SW 1271 (cell line): ENCODE measurements around the gene NSMF.
"Not testable (repeated sequence)": the region's sequence is repeated elsewhere in the genome, so short reads cannot be mapped to it uniquely, and the experiment has no call there.

Experiments used
- DNase-seq, 2 experiments: peaks; one replicate each; lab custom pipeline; 2025; lab: John Stamatoyannopoulos, UW

NSMF gene

DNA sequence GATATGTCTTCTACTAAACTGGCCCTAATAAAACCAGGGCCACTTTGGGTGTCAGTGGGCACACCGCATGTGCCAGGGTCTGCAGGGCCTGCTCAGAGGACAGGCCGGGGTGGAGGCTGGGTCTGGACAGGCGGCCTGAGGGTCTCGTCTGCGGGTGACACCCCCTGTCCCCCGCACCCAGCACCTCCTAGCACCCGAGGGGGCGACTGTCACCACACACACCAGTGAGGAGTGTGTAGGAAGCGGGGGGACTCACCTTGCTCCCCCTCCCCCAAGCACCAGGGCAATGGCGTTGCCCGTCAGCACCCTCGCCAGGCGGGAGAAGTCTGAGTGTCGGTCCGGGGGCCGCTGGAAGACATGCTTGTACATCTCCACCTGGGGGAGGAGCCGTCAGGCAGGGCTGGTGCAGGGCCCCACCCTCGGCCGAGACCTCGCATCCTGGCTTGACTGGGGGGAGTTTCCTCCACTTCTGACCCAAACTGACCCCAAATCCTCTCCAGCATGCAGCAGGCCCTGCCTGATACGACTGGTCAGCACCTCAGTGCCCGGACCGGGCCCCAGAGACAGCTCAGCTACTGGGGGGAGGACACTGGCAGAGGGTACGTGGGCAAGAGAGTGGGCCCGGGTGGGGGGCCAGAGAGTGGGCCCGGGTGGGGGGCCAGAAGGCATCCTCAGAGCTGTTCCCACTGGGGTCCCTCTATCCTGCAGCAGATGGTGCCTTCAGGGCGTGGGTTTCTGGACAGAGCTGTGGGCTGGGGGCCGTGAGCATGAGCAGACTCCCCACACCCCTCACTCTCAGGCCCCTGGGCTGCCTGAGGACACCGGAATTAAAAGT lies 18.9 kb upstream of the NSMF start:
- DNase-seq: no peak

DNA sequence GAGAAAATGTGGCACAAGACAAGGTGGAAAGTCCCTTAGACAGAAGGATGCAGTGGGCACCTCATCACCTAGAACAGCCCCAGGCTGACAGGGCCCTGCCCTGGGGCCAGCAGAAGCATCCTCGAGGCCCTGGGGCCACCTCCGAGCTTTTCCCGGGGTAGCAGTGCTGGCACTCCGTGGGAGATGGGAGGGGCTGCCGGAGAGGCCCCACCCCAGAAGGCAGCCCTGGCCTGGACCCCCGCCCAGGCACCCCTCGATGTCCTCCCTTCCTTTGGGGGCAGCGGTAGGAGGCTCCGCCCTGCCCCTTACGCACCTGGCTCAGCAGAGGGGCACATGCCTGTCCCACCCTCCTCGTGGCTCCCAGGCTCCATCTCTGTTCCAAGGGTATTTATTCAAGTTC lies 17.7 kb upstream of the NSMF start:
- DNase-seq: no peak

DNA sequence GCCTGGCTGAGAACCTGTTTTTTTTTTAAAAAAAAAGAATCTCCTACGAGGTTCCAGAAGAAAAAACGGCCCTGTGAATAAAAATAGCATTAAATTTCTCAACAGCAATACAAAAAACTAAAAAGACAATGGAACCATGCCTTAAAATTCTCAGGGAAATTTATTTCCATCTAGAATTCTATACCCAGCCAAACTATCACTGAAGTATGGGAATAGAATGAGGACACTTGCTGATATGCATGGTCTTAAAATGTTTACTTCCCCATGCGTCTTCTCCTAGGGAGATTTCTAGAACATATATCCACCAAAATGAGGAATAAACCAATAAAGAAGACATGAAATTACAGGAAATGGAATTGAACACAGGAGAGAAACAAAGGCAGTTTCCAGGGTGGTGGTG lies 16.5 kb upstream of the NSMF start:
- DNase-seq: no peak

DNA sequence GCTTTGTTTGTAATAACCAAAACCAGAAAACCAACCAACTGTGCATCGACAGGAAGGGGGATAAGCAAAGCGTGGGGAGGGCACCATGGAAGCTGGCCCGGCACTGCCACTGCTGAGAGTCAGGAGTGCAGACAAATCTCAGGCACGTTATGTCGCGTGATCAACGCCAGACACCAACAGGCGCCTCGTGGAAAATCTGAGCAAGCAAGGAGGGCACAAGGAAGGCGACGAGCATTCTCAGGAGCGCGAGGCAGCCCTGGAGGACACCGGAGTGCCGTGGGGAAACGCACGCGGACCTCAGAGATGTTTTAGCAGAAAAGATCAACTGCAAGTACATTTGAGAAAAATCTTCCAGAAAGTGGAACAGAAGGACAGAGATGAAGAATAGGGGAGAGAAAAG lies 15.1 kb upstream of the NSMF start:
- no peak for DNase-seq

DNA sequence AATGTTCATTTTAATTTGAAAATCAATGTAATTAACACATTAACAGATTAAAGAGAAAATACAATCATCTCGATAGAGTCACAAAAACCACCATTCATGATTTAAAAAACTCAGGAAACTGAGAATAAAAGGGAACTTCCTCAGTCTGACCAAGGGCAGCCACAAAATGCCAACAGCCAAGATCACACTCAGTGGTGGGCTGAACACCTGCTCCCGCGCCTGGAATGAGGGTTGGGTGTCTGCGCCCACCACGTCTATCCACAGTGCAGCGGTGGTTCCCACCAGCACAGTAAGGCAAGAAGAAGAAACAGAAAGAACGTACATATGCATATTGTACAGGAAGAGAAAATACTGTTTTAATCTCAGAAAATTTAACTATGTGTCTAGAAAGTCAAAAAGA lies 11.7 kb upstream of the NSMF start:
- DNase-seq: no peak

DNA sequence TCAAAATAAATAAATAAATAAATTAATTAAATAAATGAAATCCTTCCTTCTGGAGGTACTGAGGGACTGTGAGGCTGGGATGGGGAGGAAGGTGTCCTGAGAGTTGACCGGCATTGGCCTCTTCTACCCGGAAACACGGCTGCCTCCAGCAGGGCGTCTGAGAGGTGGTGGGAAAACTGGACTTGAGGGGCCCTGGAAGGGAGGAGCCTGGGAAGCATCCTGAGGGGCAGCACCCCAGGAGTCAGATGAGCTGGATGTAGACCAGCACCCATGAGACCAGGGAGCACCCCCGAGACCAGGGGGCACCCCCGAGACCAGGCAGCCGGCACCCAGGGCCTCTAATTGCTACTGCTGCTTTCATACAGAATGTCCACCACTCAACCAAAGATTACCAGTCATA lies 8.8 kb upstream of the NSMF start:
- DNase-seq: no peak

DNA sequence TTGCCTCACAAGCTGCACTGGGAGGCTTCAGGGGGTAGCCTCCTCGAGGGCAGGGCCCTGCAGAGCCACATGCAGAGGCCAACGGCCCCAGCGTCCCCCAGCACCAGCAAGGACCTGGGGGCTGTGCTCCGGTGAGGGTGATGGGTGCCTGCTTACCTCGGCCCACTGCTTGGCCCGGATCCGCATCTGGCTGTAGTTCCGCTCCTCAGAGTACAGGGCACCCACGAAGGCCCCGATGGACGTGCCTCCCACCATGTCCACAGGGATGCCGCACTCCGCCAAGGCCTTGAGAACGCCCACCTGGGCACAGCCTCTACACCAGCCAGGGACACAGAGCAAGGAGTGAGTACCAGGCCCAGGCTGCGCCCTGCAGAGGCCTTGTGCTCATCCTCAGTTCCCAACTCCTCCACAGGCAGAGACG lies 8.0 kb upstream of the NSMF start:
- DNase-seq: no peak

DNA sequence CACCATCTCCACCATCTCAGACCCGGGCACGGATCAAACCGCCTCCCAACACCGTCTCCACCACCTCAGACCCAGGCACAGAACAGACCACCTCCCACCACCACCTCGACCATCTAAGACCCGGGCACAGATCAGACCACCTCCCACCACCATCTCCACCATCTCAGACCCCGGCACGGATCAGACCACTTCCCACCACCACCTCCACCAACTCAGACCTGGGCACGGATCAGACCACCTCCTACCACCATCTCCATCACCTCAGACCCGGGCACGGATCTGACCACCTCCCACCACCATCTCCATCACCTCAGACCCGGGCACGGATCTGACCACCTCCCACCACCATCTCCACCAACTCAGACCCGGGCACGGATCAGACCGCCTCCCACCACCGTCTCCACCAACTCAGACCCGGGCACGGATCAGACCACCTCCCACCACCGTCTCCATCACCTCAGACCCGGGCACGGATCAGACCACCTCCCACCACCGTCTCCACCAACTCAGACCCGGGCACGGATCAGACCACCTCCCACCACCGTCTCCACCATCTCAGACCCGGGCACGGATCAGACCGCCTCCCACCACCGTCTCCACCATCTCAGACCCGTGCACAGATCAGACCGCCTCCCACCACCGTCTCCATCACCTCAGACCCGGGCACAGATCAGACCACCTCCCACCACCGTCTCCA lies 7.4 kb upstream of the NSMF start:
- DNase-seq: not testable (repeated sequence)

DNA sequence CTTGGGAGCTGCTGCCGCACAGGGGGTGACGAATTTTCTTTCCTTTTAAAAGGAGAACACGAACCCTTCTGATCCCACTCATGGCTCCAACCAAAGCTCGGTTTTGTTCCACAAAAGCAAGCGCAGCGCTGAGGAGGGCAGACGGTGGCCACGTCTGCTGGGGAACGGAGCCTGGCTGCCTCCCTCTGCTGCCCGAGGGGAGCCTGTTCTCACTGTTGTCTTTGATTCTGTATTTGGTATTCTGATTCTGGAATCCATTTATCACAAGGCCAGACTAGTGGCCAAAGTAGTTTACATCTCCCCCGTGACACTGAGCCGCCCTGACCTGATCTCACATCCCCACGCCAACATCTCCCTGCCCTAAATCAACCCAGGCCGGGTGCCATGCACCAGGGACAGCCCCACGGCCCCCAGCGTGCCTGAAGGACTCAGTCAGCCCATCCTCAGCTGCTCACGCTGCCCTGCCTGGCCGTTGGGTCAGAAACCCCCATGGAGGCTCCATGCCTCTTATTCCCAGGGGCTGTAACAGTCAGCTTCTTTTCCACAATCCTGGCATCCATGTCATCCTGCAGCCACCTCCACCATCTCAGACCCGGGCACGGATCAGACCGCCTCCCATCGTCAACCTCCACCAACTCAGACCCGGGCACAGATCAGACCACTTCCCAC lies 6.7 kb upstream of the NSMF start:
- DNase-seq: no peak

DNA sequence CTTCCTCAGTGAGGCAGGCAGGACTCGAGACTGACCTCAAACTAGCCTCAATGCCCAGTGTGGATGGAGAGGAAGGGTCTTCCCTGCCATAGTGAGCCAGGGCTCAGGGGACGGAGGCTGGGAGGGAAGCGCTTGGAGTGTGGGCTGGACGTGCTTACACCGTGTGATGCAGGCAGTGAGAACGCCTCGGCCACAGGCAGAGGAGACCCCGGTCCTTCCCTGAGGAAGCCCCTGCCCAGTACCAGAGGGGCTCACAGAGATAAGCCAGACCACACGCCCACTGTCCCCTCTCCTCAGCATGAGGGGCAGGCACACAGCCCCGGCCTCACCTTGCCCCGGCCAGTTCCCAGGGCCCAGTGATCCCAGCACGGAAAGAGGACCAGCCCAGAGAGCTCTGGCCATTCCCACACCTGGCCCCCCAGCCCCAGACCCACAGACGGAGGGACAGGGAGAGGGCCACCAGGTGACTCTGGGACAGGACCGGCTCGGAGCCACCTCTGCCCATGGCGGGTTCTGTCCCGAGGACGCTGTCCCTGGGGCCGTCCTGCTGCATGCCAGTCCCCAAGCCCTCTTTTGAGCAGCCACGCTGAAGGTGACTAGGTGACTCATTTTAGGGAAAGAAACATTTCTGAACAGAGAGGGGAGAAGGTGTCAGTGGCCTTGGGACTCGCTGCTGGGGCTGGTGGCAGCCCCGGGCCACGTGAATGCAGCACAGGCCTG lies 6.0 kb upstream of the NSMF start:
- DNase-seq: no peak

DNA sequence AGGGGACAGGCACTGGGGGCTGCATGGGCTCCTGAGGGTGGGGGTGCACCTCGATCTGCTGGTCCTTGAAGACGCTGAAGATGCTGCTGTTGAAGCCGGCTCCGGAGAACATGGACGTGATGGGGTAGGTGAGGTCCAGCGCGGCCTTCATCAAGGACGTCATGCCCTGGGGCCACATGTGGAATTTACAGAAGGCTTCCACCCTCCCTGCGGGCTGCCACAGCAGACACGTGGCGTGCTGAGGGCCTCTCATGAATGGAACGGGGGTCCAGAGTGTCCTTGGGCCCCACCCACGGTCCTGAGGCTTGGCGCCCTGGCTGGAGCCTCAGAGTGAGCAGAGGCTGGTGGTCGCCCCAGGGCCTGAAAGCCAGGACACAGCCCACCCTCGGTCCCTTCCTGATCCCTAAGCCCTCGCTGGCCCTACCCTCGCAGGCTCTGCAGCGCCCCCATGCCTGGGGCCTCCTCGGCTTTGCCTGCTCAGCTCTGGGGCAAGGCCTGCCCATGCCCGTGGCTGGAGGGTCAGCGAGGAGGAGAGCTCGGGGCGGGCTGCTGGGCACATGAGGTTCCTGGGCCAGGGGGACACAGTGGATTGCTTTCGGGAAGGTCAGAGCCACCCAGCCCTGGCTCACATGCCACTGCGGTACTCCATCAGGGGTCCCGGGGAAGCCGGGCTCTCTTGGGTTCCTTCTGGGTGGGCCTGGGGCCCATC lies 5.3 kb upstream of the NSMF start:
- no peak for DNase-seq

DNA sequence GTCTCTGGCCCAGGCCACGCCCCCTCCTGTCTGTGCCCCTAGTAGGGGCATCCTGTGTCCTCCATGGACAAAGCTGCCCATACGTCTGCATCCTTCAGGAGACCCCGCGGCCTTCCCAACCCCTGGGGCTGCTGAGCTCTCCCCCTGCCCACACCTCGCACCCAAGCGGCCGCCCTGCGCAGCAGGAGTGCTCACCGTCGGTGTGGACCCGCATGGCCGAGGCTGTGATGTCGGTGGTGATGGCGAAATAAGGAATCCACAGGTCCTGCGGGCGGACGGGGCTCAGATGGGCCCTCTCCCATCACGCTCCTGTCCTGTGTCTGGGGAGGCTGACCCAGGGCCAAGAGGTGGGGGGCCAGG lies 4.8 kb upstream of the NSMF start:
- no peak for DNase-seq

DNA sequence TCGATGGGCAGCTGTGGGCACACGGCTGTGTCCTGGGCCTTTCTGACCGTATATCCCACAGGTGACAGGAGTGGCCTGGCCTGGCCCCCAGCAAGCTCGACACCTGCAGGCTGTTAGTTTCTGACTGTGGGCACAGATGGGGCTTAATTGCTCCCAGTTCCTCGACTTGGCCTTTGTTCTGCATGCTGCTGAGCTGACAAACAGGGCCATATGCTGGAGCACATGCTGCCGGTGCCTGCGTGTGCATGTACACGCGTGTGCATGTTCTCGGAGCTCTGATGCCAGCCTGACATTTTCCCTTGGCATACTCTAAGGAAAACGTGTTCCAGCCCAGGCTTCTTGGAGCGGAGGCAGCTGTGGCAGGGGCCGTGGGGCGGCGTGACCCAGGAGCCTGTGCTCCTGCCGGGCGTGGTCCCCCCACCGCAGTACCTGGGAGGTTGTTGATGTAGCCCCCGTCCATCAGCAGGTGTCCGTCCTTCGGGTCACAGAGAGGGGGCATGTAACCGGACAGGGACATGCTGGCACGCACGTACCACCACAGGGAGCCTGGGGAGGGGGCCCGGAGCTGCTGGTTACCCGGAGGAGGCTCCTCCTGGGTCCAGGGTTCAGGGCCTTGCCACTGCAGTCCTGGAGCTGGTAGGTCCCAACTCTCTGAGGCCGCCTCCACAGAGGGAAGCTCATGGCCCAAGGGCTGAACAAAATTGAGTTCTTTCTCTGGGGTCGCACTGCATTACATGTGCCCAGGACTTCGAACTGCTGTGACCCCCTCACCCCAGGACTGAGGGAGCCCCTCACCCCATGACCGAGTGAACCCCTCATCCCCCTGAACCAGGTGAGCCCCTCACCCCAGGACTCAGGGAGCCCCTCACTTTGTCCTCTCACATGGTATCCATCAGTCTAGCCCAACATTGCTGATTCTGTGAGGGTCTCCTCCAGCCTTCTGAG lies 4.1 kb upstream of the NSMF start:
- DNase-seq: no peak

DNA sequence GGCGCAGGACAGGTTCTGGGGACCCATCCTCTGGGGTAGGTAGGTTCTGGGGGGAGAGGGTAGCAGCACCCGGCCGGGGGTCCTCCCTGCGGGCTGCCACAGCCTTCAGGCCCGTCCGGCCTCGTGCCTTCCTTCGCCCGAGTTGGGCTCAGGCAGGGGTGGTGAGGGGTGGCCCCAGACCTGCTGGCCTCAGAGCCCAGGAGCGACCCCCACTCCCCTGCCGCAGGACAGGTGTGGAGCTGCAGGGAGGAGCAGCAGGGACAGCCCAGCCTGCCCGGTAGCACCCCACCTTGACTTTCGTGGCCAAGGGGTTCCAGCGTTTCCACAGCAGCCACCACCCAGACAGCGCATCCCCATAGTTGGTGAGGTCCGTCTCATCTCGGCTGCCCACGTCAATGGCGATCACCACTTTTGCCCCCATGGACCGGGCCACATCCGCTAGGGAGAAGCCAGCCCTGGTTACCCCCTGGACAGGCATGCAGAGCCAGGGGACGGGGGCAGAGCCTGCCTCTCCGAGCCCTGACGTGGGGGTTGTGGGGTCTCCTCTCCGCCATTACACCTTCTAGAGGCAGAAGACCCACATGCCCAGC lies 3.4 kb upstream of the NSMF start:
- no peak for DNase-seq

DNA sequence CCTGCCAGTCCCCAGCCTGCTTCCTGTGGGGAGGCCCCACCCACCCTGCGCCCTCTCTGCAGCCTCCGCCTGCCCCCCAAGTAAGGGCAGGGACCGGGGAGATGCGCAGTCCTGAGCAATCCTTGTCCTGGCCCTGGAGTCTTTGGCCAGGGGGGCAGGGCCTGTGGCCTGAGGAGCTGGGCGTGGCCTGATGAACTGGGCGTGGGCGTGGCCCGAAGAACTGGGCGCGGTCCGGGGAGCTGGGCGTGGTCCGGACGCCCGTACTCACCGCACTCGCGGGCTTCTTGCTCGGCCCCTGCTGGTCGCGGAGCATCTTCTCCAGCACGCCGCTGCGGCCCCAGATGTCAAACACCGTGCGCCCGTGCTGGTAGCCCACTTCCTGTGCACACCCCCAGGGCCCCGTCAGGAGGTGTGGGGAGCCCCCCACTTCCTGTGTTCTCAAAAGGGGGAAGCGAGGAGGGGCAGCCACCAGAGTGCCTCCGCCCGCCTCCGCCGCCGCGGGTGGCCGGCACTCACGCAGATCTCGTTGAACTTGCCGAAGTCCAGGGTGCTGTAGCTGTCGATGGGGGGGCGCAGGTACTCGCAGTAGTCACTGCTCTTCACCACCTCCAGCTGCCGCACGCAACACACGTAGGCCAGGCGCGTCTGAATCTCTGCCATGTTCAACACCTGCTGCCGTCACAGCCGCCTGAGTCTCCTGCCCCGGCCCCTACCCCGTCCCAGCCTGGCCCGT lies 2.7 kb upstream of the NSMF start:
- DNase-seq: no peak

DNA sequence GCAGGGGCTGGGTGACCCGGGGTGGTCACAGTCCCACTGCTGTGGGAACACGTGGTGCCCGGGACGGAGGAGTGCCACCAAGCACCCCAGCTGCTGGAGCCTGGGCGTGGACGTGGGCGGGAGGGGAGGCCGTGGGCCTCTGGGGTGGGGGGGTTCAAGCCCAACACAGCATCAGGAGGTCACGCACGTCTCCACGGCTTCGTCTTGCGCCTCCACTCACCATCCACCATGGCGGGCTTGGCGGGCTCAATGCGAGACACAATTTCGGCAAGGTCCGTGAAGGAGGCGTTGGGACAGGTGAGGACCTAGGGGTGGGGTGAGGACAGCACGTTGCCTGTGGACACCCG lies 2.2 kb upstream of the NSMF start:
- no peak for DNase-seq

DNA sequence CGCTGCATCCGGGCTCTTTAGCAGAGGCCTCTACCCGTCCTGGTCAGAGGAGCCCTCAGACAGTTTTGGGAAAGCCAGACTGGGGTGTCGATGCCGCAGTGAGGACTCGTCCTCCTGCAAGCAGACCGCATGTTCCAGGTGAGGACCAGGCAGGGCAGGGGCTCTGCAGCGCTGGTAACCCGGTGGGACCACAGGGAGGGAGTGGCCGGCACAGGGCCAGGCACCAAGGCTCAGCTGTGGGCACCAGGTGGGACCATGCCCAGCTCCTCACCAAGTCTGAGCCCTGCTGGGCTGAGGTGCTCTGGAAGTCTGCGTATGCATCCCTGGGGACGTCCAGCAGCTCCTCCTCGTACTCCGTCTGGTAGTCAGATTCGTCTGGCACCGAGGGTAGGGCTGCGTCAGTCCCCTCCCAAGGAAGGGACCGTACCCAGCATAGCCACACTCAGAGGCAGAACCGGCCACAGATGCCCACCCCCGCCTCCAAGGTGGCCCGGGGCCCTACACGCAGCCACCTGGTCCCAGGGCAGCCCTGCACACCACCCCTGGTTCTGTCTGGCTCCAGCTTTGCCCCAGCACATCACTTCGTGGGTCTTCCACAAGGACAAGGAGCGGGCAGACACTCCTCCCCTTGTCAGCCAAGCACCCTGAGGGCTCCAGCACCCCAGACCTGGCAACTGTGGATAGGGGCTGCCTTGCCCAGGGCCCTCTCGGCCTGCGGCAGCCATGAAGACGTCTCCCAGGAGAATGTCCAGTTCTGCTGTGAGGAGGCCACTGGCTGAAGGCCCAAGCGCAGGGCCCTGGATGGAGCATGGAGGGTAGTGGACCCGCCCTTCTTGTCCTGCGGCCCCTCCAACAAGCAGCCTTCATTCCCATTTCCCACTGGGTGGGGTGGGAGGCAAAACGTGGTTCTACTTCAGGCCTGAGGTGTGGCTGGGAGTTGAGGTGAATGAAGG lies 1.5 kb upstream of the NSMF start:
- no peak for DNase-seq

DNA sequence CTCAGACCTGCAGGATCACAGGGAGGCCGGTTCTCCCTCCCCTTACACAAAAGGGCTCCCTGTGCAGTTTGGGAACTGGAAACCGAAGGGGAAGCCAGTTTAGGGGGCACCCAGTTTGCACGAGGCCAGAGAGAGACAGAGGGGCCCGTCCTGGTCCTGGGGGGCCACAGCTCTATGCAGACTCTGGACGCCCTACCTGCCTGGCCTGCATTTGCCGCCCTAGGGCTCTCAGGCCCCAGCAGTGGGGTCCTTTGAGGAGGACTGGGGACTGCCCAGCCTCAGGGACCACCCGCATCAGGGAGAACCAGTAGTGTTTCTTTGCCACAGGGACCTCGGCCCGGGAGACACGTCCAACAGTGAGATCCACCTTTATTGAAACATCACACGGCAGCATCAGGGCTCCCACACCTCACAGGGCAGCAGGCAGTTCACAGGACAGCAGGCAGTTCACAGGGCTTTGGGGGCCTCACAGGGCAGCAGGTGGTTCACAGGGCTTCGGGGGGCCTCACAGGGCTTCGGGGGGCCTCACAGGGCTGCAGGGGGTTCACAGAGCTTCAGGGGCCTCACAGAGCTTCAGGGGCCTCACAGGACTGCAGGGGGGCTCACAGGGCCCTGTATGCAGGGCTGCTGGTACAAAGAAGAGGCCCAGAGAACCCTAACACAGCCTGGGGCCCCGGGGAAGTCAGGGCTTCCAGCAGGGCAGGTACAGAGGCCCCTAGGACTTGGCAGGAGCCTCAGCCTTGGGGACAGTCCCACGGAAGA lies 648 bp upstream of the NSMF start:
- DNase-seq: no peak
